Right hindlimb (tissue), 1 donor: ENCODE measurements around the gene BID.

Source experiments
- DNase-seq: peaks from one replicate; pipeline ENCODE4 v3.0.0-alpha.2; 2018

The BID gene

DNA sequence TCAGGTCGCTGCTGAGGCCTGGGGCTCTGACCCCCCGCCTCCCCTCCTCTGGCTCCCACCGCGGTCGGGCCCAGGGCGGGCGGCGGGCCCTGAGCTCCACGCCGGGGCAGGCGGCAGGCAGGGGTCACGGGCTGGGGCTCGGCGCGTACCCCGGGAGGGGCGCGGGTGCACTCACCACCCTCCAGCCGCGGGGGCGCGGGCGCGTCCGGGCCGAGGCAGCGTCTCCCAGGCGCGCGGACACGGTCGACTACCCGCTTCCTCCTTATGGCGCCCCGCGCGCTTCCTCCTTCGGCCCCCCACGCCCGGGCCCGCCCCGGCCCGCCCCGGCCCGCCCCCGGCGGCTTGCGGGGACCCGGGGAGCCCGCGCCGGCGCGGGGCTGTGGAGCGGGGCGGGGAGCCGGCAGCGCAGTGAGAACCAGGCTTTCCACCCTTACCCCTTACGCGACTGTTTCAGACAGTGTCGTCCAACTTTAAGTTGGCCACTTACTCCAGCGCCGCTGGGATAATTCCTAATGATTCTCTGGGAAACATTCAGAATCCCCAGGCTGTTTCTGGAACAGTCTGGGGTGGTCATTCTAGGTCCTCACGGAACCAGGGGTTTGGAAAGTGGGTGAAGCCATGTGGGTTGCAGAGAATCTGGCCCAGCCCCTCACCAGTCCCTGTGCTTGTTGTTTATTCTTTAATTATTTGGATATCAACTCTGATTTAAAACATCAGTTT is at the start of gene BID:
Gene BID (minus strand): TSS at position 264 of the 720 bp plus-strand sequence. CDS start 24,353 bp downstream, outside the sequence.
- no peak for DNase-seq

DNA sequence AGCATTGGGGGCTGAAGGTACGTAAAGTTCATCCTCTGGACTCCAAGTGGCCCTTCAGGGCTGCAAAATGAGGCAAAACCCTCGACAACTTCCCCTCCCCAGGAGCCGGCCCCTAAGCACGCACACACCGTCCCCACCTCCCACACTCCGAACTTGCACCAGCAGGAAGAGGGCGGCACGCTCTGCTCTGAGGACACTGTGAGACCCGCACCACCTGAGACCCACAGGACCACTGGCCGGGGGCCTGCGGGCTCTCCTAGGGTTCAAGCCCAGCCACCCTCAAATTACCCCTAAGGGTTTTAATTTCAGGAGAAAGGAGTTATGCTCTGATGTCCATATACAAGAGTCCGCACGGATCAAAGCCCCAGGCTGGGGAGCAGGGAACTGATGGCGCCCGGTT is 49.7 kb upstream of the BID start:
- DNase-seq = no peak

DNA sequence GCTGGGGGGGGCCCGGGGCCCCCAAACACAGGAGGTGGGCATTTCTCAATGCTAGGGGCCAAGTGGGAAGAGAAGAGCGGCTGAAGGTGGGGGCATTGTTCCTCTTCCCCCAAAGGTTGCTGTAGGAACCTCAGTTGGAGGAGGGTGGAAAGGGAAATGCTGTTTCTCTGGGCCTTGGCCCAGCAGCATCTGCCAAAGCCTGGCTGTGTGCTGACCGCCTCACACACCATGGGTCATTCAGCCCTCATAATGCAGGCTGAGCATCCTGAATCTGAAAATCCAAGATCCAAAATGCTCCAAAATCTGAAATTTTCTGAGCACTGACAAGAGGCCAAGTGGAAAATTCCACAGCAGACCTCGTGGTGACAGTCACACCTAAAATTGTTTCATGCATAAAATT is 49.0 kb upstream of the BID start:
- DNase-seq = no peak

DNA sequence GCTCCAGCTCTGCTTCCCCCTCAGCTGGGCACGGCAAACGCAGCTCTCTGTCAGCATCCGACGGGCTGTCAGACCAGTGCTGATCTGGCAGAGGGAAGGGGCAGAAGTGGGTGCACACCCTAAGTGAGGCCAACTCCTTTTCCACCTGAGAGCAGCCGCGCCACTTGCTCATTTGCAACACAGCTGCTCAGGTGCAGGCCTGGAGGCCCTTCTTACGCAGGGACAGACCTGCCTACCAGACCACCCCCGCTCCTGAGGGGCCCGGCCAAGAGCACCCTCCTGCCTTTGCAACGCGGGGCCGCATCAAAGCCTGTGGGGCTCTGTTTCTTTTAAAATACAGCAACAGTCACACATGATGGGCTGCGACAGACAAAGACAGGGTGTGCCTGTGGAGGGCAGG is 47.8 kb upstream of the BID start:
- DNase-seq = no peak

DNA sequence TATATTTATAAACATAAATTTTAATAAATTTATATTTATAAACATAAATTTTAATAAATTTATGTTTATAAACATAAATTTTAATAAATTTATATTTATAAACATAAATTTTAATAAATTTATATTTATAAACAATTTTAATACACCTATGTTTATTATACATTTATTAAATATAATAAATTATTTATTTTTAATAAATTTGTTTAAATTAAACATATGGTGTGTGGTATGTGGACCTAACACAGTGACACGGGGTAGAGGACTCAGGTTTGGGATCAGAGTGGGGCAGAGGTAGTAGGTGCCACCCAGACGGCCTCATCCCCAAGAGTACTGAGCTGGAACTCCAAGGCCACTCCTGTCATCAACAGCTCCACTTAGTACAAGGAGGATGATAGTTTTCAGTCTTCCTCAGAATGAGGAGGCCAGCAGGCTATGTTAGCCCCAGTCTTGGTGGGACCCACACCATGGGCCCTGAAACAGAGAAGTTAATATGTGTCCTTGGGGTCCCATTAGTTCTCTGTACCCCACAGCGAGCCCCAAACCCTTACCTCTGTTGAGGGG is 46.7 kb upstream of the BID start:
- no peak for DNase-seq

DNA sequence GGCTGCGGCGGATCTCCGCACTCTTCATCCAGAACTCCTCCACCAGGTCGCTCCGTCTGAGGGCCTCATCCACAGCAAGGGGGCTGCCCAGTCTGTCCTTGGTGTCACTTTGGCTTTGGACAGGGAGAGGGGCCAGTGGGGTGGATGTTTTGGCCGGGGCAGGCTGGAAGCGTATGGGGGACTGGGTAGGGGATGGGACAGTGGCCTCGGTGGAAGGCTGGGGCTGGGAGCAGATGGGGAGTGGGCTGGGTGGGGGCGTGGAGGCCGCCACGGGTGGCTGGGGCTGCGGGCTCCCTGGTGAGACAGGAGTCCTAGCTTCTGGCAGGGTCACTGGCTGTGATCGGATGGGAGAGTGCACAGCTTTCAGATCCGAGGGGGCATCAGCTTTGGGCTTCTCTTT is 44.4 kb upstream of the BID start:
- no peak for DNase-seq

DNA sequence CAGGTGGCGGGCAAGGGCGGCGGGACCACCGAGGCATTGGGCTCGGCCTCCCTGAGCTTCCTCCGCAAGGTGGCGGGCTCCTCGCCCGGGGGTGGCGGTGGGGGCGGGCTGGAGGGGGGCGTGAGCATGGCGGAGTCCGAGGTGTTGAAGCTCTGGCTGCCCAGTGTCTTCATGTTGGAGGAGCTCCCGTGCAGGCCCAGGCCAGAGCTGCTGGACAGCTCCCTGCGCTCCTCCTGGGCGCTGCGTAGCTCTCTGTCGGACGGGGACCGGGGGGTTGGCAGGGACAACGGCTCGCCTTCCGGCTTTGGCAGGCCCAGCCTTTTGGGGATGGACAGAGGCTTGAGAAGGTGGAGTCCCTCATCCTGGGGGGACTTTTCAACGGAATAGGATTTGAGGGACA is 43.9 kb upstream of the BID start:
- DNase-seq = no peak

DNA sequence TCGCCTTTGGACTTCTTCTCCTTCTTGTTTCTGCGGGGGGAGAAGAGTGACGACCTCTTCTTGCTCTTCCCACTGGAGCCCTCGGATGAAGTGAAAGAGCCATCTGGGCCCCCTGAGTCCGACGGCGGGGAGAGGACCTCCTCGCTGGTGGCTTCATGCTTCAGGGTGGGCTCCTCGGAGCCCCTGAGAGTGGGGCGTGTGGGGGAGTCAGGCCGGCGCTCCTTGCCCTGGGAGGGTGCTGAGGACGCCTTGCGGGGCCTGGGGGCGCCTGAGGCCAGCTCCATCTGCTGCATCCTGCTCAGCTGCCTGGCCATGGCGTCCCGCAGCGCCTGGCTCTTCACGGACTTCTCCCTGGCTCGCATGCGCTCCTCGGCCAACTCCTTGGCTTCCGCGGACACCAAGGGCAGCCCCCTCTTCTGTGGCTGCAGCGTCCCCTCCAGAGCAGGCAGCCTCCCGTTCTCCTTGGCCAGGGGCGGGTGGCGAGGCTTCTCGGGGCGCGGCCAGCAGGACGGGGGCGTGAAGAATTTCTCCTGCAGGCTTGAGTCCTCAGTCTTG is 43.3 kb upstream of the BID start:
- DNase-seq = no peak

DNA sequence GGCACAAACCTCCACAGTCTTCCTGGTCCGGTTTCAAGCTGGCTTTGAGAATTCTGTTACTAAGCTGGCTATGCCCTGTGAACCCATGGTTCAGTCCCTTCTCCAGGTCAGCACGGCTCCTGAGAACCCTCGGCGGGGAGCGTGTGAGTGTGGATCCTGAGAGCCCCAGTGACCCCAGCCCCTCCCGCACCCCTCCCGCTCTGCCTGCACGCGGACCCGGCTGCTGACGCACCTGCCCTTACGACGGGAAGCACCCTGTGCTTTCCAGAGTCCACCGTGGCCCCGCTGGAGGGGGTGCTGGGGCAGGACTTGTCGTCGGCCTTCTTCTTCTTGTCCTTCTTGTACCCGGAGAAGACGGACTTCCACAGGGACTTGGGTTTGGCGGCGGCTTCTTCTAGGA is 42.8 kb upstream of the BID start:
- no peak for DNase-seq

DNA sequence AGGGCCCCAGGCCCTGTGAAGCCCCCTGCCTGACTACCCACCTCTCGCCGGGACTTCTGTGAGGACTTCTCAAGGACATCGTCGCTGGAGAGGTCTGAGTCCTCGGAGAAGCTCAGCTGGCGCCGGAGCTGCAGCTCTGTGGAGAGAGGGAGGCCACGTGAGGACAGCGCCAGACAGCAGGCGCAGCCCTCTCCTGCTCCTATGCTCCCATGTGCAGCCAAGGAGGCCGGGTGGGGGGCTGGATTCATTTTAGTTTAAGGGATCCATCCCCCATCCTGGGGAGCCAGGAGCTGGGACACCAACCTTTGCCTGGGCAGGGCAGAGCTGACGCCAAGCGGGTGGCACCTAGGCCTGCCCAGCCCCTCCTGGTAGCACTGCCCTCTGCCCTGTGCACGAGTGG is 42.4 kb upstream of the BID start:
- DNase-seq = no peak

DNA sequence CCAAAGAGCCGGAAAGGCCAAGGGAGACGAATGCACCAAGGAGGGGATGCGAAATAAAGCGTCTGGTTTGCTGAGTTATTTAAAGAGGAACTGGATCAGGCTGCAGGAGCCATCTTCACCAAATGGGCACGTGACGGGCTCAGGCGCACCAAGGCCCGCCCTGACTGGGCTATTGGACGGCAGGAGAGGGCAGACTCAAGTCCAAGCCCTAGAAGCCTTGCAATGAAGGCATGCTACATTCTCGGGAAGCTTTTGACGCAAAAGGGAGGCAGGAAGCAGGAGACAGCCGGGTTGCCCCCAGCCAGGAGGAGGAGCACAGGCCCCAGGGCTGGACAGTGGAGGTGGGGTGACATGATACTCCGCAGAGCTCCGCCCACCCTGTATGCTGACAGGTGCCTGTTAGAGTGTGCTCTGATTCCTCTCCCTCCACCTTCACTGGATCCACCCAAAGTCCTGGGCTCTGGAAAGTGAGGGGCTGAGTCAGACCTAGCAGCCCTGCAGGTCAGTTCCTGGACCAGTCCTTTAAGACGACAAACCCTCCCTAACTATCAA is 41.5 kb upstream of the BID start:
- no peak for DNase-seq

DNA sequence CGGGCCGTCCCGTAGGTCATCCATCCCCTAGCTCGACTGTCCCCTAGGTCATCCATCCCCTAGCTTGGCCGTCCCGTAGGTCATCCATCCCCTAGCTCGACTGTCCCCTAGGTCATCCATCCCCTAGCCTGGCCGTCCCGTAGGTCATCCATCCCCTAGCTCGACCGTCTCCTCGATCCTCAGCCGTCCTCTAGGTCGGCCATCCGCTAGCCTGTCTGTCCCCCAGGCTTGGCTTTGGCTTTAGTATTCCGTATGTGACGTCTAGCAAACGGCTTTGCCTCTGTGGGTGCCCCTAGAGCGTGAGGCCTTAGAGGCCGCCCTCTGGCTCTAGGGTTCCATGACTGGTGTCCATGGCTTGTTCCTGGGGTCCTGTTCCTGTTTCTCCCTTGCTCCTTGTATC is 40.6 kb upstream of the BID start:
- no peak for DNase-seq

DNA sequence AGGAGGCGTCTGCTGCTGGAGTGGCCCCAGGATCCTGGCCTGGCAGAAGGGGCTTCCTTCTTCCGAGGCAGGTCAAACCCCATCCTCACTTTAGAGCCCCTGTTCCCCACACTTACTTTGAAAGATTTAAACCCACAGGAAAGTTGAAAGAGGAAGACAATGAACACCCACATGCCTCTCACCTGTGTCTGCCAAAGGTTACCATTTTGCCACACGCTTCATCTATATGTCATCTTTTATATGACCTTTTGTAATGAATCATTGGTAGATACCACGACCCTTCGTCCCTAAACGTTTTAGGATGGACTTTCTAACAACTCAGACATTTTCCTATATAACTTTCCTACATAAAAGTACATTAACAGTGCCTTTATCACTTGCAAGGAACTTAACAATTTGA is 39.8 kb upstream of the BID start:
- no peak for DNase-seq

DNA sequence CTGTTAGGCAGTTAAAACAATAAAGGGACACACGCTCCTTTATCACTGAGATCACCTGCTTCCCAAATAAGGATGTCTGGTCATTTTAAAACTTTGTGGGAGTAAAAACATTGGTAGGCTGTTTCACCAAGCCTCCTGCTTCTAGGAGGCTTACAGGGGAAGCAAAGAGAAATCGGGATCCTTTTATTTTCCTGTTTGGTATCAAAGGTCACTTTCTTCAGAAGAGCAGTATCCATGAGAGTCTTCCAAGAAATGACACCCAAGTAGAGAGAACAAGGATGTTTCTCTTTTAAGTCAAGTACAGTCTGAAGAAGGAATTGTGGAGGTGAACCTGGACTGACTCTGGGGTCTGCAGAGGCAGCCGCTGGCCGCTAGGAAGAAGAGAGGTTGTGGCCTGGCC is 36.9 kb upstream of the BID start:
- no peak for DNase-seq

DNA sequence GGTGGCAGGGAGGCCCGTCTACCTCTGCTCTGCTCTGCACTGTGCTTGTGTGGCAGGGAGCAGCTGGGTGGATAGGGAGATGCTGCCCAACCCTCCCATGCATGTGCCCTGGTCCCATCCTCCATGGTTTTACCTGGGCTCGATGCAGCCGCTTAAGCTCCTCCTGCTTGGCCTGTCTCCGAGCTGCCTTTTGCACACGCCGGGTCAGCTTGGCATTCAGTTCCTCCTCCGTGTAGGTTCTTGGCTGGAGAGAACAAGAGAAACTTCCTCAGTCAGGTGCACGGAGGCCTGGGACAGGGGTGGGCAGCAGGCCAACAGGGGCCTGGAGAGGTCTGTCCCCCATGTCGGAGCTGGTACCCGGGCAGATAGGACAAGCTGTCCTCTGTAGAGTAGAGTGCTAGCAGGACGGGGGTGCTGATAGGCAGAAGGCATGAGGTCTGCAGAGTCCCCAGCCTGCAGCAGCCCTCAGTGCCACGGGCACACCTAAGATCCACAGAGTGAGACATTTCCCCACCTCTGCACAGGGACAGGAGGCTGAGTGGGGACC is 36.4 kb upstream of the BID start:
- no peak for DNase-seq

DNA sequence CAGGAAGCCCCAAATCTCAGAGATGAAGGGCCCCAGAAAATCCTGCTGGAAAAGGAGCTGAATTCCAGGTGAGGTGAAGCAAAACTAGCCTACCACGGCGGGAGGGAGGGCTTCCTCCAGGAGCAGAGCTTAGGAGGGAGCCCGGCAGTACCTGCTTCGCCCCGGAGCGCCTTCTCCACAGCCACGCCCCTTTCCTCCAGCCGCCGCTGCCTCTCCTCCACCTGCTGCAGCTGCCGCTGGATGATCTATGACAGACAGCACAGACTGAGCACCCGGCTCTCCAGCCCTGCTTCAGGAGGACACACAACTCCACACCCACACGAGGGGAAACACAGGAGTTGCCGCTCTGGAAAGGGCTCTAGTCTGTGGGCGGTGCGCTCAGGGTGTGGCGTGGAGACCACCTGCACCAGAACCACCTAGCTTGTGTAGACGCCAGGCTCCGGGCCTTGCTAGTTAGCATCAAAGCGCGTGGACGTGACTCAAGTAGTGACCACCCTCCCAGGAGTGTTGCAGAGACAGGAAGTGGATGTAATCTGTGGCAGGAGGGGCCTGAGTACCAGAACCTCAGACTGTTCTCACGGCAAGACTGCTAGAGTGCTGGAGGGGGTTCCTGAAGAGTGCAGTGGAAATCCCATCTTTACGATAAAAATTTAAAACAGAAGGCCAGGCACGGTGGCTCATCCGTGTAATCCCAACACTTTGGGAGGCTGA is 34.6 kb upstream of the BID start:
- no peak for DNase-seq

DNA sequence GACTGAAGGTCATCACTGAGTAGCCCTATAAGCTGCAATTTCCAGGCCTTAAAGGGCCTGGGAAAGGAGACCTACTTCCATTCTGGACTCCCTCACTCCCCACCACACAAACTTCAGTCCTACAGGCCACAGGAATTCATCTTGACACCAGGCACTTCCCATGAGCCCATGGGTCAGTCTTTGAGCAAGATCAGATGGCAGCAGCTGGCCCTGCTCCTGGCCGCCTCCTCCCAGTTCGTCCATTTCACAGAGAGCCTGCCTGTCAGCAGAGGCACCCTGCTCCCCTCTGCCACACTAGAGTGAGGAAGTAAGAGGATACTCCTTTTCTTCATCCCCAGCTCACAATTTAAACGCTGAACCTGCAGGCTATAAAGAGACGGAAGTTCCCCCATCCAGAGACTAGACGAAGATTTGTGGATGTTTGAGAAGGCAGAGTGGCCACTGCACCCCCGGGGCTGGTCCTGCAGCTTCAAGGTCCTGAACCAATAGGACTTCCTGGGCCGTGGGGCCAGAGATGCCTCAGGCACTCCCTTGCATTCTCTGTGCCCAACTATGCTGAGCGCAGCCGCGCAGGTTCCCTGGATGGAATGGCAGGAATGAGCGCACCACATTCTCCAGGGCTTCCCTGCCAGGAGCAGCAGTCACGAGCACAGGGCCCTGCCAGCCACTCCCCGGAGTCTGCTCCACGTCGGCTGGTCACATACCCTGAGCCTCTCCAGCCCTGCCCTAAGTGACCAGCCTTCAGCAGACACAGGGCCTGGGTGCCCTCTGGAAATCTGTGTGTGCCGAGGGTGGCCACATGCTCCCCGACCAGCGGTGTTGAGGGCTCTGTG is 33.5 kb upstream of the BID start:
- DNase-seq = no peak

DNA sequence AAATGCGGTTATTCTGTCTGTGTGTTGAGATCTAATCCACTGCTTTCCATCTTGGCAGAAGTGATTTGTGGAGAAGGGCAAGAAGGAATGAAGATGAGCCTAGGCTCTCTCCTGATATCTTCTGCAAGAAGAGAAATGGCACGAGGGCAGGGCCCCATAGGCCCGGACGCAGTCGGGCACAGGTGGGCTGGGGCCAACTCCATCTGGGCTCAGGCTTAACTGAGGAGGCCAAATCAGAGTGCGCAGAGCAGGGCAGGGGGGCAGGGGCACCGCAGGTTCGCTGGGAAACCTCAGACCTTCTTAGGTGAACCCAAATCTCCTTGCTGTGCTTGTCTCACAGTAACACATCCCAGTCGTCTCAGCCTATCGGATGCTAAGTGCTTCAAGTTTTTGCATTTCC is 32.8 kb upstream of the BID start:
- DNase-seq = no peak

DNA sequence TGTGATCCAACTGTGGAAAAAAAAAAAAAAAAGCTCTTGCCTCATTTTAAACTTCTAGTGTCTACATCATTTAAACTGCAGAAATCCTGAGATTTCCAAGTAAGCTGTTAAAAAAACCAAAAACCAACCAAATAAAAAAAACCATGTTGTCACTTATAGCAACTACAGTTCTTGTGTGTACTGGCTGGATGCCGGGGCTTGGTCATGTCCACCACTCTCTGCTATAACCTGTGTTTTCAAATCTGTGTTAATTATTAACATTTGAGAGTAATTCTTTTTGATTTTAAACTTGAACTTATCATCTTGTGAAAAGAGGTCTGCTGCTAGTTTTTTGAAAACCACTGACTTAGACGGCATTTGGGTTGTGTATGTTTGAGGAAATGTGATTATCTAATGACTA is 32.2 kb upstream of the BID start:
- no peak for DNase-seq

DNA sequence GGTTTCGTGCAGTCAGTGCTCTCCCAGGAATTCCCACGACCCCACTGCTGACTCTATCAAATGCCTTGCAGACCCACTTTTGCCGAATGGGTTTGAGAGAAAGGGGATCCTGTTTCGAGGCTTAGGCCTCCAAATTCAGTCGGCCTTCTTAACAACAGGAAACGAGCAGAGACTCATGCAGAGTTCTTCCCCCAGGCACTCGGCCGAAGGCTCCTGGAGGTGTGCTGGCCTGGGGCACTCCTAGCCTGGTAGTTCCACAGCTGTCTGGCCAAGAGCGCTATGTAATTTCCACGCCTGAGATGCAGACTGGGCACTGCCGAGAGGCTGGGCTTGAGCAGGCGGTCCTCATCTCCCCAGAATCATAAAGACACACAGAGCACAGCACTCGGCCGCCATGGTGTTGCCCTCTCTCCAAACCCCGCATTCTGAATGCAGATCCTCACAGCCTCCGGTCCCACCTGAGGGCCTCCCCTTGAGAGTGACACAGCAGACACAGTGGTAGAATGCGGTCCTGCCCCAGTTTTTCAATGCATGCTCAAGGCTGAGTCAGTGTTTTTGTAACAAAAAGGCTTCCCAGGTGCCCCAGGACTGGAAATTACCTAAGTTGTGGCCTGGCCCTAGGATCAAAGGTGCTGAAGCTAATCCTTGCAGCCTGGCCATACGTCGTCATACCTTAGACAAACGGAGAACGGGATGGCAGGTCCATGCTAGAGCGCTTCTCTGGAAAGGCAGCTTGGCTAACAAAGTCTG is 30.2 kb upstream of the BID start:
- DNase-seq = no peak

DNA sequence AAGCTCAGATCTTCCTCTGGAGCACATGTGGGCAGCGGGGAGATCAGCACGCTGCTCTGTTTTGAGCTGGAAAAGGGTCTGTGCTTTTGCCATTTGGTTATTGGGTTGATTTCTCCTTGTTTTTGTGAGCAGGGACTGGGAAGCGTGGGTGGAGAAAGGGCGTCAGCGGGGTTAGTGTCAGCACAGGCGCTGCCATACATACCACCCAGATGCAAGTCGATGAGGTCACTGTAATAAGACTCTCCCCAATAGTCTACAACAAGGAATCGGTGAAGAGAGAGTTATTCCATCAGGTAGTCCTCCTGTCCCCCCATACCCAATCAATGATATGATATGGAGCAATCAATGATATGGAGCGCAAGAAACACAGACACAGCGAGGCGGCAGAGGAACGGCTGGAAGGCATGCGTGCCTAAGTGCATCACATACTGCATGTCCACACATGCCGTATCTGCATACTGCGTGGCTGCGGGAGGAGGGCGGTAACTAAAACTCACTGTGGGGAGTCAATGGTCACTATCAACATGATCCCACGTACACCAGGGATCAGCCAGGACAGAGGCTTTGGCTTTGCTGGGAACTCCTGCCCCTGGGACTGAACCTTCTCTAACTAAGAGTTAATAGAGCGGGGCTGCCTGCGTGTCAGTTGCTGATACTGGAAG is 29.5 kb upstream of the BID start:
- no peak for DNase-seq
